ENCODE measurements around the gene VPS8.

DNA sequence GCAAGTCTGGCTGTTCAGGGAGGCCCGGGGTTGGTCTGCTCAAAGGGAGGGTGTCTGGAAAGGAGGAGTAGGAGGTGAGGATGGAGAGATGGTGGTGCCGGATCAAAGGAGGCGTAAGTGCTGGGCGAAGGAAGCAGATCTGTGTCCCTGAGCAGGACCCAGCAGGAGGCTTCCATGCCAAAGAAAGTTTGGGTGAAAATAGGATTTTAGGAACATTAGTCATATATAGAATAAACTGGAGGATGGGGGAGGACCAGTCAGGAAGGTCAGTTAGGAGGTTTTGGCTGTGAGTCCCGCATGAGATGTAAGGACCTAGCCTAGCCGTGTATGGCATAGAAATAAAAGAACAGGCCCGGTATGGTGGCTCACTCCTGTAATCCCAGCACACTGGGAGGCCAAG, 28.6 kb upstream of the VPS8 start:
- TF ChIP-seq, protein P1, sequence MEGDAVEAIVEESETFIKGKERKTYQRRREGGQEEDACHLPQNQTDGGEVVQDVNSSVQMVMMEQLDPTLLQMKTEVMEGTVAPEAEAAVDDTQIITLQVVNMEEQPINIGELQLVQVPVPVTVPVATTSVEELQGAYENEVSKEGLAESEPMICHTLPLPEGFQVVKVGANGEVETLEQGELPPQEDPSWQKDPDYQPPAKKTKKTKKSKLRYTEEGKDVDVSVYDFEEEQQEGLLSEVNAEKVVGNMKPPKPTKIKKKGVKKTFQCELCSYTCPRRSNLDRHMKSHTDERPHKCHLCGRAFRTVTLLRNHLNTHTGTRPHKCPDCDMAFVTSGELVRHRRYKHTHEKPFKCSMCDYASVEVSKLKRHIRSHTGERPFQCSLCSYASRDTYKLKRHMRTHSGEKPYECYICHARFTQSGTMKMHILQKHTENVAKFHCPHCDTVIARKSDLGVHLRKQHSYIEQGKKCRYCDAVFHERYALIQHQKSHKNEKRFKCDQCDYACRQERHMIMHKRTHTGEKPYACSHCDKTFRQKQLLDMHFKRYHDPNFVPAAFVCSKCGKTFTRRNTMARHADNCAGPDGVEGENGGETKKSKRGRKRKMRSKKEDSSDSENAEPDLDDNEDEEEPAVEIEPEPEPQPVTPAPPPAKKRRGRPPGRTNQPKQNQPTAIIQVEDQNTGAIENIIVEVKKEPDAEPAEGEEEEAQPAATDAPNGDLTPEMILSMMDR (IDR thresholded peaks at IDR 0.05; ENCODE audit: low read depth, low read length, missing input control): no peak
- no peak for TF ChIP-seq RAD21 (IDR thresholded peaks at IDR 0.05)
- TF ChIP-seq JUND (IDR thresholded peaks at IDR 0.05): no peak
- no peak for TF ChIP-seq ATF3 (IDR thresholded peaks at IDR 0.05)
- TF ChIP-seq HNF4G (IDR thresholded peaks at IDR 0.05): no peak
- TF ChIP-seq GABPA (IDR thresholded peaks at IDR 0.05 in 1 of 2, conservative IDR thresholded peaks at IDR 0.05 in 1 of 2): no peak
- TF ChIP-seq SP1 (IDR thresholded peaks at IDR 0.05): no peak
- no peak for TF ChIP-seq TAF1 (conservative IDR thresholded peaks at IDR 0.05)
- TF ChIP-seq YY1 (IDR thresholded peaks at IDR 0.05): no peak
- TF ChIP-seq REST (IDR thresholded peaks at IDR 0.05): no peak
- no peak for TF ChIP-seq NR2F2 (IDR thresholded peaks at IDR 0.05)

Data from liver (tissue), 3 donors.